Lower leg skin (tissue), 3 donors: ENCODE data around the gene PPFIBP2.

ENCODE experiments used
- CTCF ChIP-seq, 3 donors: fragments of 450-650 bp; IDR thresholded peaks; one replicate each; pipeline ENCODE4 v1.5.1; 2016; ENCODE audit warnings: antibody characterized with exemption in 3 of 3, mild to moderate bottlenecking in 3 of 3, moderate library complexity in 2 of 3
- POLR2A ChIP-seq, 2 donors: fragments of 450-650 bp; IDR thresholded peaks; one replicate each; pipeline ENCODE4 v1.6.1; 2016 to 2017; ENCODE audit warnings: antibody characterized with exemption in 2 of 2, mild to moderate bottlenecking in 1 of 2, moderate library complexity in 1 of 2

- TF ChIP-seq CTCF (IDR thresholded peaks at IDR 0.05) (no peak), POLR2A (IDR thresholded peaks at IDR 0.05) (no peak)
These were observed 13.5 kb upstream of the PPFIBP2 start for GRCh38 chr11:7500251-7500650.
